GM04504 (cell line): ENCODE measurements around the gene PARD3B.
"Not testable (repeated sequence)": the region's sequence is repeated elsewhere in the genome, so short reads cannot be mapped to it uniquely, and the experiment has no call there.

Experiments used
- DNase-seq: peaks from one replicate; pipeline ENCODE4 v3.0.0-alpha.2; 2012; ENCODE audit warnings: low read depth

The PARD3B gene

DNA sequence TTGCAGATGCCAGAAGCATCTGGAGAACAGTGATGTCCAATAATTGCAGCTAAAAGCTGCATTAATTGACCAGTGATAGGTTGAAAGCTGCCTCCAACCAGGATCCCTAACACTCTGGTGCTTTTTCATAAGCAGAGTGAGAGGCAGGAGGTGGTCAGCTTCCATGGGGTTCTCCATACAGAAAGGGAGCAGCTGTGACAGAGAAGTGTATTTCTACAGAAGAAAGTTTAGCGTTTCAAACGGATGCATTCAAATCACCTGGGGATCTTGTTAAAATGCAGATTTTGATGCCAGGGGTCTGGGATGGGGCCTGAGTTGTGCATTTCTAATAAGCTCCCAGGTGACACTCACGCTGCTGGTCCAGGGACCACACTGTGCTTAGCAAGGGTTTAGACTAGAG, 920.5 kb downstream of the PARD3B start:
- DNase-seq, result no peak

DNA sequence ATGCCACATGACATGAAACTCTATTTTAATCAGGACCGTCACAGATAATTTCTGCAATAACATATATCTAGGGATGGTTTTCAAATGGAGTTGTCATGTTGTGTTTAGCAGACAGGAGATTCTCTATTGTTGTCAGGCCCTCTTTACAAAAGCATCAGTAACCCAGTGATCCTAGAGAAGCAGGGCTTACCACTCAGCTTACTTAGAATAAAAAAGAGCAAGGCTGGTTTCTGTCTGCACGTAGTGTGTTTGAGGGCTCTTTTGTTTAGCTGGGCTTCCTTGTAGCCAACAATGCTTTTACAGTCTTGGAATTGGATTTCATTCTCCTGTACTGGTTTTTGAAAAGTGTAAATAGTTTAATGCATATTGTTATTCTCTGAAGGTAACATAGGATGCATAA, 926.5 kb downstream of the PARD3B start:
- no peak for DNase-seq

- DNase-seq, result no peak
These were observed 928.5 kb downstream of the PARD3B start for GRCh38 chr2:205473791-205474190.

DNA sequence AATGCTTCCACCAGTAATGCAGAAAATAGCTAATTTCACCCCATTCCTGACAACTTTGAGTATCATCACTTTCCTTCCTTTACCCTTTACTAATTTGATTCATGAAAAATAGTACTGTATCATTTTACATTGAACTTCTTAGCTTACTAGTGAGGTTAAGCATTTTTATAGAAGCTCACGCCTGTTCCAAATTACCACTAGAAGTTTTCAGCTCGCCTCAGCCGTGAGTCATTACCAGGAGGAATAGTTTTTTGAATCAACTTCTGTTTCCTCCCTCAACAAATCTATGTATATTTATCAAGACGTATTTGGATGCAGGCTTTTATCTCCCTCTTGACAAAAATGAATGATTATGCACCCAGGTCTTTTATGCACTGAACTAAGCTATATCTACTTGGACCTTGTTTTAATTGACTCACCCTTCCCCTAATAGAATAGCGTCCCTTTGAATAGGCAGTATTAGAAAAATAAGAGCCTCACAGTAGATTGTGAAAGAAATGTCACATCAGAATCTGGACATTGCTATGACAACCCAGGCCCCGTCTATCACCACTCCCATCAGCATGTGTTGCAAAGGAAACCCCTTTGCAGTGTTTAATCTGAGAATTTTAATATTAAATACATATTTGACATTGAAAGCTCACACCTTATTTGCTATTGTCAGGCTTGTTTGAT, 929.6 kb downstream of the PARD3B start:
- DNase-seq, result peak; percentile 41

DNA sequence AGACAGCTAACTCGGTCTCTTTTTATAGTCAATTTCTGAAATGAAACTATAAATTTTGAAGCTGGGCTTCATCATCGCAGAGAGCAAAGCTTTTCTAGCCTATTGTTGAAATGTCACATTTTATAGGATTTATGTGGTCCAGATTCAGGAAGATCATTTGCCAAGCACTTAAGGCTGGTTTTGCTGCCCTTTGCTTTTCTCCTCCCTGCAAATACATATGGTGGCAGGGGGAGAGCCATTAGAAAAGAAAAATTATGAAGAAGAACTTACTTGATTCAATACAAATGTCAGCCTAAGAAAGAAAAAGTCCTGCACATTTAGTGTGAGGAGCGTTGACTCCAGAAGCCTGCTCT, 930.1 kb downstream of the PARD3B start:
- DNase-seq, result no peak

DNA sequence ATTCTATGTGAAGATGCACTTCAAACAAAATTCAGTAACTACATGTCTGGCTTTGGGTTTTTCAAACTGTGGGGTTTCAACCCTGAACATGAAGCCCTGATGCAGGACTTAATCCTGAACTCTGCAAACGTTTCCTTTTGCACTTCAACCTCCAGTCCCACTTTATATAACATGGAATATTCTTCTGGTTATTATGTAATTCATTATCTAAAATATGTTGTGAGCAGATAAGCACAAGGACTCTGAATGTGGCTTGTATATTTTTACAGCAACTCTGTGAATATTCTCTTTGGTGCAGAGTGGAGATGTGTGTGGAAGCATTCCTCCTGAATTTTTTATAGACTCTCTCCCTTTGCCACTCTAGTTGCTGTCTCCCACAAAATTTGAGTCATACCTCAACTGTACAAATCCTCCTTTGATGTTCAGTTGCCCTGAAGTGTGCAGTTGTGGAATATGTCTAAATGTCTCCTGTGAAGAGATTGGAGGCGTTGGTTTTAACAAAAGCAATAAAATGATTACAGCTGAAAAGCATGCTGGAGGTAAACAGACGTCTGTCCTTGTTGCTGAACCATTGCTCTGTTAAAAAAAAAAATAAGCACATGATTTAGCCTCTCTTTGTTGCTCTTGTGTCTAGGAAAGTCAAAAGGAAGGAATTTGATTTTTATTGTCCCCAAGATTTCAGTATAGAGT, 931.9 kb downstream of the PARD3B start:
- no peak for DNase-seq

- DNase-seq, result no peak
These were observed 936.6 kb downstream of the PARD3B start for GRCh38 chr2:205481861-205482260.

DNA sequence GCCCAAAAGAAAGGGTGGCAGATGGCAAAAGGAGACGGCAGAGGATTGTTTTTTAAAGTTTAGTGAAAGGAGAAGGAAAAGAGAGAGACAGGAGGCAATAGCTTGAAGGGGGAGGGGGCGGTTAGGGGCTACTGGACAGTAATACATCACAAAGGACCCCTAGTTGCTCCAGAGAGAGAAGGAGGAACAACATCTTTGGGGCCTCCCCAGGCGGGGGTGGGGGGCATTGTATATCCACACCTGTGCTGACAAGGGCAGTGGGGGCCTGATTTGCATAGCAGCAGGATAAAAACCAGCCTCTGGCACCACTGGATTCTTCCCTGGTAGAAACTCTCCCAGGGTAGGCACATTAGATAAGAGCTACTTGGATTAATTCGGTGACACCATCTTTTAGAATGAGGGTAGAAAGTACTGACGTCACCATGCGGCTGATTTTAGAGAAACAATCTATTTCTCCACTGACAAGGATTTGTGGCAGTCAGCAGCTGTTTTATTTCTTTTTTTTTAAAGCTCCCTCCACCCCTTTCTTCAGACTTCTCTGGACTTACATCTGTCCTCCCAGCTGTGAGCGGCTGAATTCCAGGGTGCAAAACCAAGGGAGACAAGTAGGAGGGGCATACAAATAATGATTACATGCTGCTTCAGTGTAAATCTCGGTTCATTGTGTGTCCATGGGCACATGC, 937.3 kb downstream of the PARD3B start:
- DNase-seq, result no peak

- DNase-seq, result no peak
These were observed 937.8 kb downstream of the PARD3B start for GRCh38 chr2:205483095-205483494.

GRCh38 chr2:205484215-205484614, 938.9 kb downstream of the PARD3B start:
- DNase-seq, result no peak

GRCh38 chr2:205484764-205485163, 939.5 kb downstream of the PARD3B start:
- no peak for DNase-seq

DNA sequence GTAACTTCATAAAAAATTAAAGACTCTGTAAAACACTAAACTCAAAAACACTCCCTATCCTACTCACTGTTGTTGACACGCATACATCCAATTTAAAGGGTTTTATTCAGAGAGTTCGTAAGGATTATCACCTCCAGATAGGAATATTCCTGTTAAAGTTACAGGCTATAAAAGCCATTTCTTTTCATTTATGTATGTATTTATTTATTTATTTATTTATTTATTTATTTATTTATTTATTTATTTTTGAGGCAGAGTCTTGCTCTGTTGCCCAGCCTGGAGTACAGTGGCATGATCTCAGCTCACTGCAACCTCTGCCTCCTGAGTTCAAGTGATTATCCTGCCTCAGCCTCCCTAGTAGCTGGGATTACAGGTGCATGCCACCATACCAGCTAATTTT, 948.3 kb downstream of the PARD3B start:
- not testable (repeated sequence) for DNase-seq

DNA sequence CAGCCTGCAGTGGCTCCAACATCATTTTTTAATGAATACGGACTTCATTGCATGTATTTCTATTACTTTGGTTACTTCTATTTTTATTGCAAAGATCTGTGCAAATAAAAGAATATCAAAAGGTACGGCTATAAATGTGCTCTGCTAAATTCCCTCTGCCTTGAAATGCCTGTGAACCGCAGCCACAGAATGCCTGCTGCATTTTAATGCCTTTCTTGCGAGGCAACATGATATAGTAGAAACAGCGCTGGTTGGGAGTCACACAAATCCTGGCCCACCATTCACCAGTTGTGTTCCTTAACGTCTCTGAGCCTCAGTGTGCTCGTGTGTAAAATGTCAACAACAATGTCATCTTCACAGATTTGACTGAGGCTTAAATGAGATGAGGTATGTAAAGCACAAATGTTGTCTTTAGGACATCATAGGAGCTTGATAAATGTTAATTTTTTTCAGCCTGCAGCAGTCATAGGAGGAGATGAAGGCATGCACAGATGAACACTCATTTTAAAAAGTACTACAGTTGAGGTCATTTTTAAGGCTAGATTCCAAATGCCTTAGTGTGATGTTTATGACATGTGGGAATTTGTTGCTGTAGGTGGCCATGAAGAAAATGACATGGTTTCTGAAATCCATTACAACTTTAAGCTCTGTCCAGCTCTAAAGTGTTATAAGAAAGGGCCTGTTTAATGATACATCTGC, 949.4 kb downstream of the PARD3B start:
- no peak for DNase-seq

DNA sequence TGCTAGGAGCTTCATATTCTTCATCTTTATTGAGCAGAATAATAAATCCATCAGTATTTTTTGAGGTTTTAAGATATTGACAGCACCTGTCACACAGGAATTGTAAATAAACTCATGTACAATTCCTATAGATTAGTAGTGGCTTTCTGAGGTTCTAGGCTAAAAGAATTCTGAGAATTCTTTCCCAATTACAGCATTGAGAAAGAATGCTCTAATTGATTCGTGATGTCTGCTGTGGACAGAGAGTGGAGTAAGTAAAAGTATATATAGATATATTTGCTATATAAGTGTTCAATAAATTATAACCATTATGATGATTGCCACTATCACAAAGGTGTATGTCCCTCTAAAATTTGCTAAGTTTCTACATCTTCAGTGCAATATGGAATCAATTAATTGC, 950.5 kb downstream of the PARD3B start:
- DNase-seq, result no peak

DNA sequence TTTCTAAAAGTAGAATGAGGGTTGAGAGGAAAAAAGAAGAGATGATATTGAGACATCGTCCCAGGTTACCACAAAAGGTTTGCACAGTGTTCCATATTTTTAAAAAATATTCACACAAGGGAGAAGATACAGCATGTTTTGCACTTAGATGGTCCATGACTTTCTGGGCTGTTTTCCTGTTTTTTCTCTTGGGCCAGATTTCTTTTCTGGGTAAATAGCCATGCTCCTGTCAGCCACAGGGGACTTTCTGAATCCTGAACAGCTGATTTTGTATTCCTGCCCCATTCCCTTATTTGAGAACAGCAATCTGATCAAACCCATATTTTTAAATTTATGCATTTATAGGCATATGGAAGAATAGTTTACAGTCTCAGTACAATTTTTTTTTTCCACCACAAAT, 951.1 kb downstream of the PARD3B start:
- no peak for DNase-seq

GRCh38 chr2:205496772-205497171, 951.5 kb downstream of the PARD3B start:
- DNase-seq, result no peak

DNA sequence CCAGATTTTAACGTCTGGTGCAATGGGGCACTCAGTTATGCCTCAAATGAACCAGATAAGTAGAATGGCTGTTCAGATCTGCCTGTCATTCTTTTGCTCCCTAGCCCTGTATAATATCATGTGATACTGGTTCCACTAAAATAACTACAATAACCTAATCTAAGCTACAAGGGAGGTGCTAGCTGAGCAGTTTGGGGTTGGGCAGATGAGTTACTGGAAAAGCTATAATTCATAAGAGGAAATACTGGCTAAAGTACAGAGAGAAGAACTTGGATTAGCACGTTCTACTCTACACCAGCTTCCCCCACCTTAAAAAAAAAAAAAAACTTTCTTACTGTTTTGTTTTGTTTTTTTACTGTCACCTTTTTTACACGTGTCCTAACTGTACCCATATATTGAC, 953.7 kb downstream of the PARD3B start:
- DNase-seq, result no peak

DNA sequence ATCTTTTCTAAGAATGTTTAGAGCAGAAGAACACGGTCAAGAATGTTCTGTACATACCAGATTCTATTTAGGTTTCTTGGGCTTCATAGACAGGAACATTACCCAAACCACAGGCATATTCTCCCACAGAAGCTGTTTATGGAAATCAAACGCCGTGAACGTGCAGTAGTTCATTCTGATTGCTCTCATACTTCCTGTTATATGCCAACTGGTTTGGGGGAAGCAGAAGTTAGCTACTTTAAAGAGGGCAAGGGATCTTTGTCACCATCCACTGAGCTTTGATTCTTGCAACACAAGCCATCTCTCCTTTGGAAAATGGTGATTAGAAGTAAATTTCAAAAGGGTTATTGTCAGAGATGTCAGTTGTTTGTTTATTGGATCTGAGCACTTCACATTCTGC, 954.8 kb downstream of the PARD3B start:
- DNase-seq, result no peak

DNA sequence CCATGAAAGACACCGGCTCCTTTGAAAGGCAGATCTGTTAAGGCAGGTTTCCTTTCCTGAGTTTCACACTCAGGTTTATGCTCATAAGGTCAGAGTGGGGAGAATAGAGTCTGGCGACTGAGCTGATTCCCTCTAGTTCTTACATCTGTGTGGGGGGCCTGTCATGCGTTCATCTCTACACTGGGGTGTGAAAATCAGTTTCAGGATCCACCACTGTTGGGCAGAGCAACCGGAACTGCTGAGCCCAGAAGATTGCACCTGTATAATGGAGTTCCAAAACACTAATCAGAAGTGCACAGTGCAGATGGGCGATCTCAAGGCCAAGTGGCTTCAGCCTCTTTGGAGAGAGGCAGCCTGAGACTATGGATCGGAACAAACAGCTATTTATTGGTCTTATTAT, 955.7 kb downstream of the PARD3B start:
- DNase-seq, result no peak

DNA sequence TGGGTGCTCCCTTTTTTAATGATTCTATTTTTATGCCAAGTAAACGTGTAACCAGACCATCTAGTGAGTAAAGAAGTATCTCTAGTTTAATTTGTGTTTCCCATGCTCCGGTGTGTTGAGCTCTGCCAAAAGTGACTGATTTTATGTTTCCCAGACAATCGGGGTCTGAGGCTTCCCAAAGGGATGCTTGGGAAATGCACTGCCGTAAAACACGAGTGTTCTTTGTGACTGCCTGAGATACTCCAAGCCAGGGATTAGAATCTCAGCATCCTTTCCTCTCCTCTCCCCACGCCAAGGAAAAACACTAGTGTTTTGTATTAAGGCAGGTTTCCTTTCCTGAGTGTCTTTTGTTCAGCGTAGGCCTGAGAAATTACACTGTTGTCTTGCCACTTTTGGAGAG, 956.6 kb downstream of the PARD3B start:
- DNase-seq, result no peak

DNA sequence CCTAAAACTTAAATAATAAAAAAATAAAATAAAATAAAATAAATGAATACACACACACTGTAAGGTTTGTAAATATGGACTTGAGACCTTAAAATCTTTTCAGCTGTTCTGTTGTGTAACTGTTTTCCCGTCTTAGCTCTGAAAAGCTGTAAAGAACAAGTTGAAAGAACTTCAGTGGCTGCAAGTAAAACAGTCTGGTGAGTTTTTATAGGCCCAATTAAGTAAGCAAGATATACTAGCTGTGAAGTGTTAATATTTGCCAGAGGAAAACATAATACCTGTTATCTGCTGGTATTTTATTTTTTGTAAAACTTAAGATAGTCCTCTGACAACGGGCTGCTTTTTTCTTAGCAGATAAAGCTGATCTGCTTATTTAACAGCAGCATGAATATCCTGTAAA, 960.1 kb downstream of the PARD3B start:
- no peak for DNase-seq

DNA sequence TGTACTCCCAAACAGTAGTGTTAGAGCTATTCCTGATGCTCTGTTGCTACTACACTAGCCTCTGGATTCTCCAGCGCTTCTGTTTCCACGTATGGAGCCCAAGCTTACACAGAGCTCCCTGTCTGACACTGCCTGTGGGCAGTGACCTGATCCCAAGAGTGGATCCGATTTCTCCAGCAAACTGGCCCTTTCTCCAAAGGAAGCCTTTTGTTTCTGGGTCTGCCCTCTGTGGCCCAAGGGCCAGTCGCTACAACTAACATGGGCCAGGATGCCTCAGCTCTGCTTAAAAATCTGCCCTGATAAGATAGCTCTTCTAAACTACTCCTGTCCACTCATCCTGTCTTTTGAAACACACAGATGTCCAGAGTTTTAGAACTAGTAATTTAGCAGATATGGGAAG, 964.4 kb downstream of the PARD3B start:
- DNase-seq, result no peak

GRCh38 chr2:205510345-205510744, 965.1 kb downstream of the PARD3B start:
- DNase-seq, result no peak
